Neutrophil (primary cell): ENCODE measurements around the gene MCC.

Source experiments
- H3K27ac ChIP-seq: fragments of 200-600 bp; sonication (generic); 2 replicates; pipeline ENCODE4 v1.5.1; 2016; ENCODE audit warnings: mild to moderate bottlenecking, moderate library complexity
- H3K27me3 ChIP-seq: fragments of 200-600 bp; sonication (generic); 2 replicates; pipeline ENCODE4 v1.6.0; 2016; ENCODE audit warnings: mild to moderate bottlenecking
- H3K36me3 ChIP-seq: fragments of 200-600 bp; sonication (generic); 2 replicates; pipeline ENCODE4 v1.5.1; 2017
- H3K4me1 ChIP-seq, 2 experiments: fragments of 200-600 bp in 1 of 2; sonication (generic) in 1 of 2; 1 replicate in 1 of 2; 2 replicates in 1 of 2; pipeline versions ENCODE4 v1.5.1 to v1.6.1; 2013 to 2016; ENCODE audit warnings: low read depth in 1 of 2, low read length in 1 of 2, mild to moderate bottlenecking in 1 of 2, moderate library complexity in 1 of 2; ENCODE audit not compliant: control insufficient read depth in 1 of 2, insufficient read depth in 1 of 2
- H3K4me3 ChIP-seq, 2 experiments: fragments of 200-600 bp in 1 of 2; sonication (generic) in 1 of 2; 1 replicate in 1 of 2; 2 replicates in 1 of 2; pipeline ENCODE4 v1.5.1; 2013 to 2016; ENCODE audit warnings: low read depth in 1 of 2, low read length in 1 of 2, mild to moderate bottlenecking in 1 of 2, moderate library complexity in 1 of 2
- H3K9me3 ChIP-seq: fragments of 200-600 bp; sonication (generic); 2 replicates; pipeline ENCODE4 v1.5.1; 2016
- TF ChIP-seq, protein P1 (sequence below): fragments of 200-600 bp; sonication (generic); IDR thresholded peaks from 2 replicates; pipeline ENCODE4 v1.5.1; 2016; ENCODE audit warnings: antibody characterized with exemption

The MCC gene

DNA sequence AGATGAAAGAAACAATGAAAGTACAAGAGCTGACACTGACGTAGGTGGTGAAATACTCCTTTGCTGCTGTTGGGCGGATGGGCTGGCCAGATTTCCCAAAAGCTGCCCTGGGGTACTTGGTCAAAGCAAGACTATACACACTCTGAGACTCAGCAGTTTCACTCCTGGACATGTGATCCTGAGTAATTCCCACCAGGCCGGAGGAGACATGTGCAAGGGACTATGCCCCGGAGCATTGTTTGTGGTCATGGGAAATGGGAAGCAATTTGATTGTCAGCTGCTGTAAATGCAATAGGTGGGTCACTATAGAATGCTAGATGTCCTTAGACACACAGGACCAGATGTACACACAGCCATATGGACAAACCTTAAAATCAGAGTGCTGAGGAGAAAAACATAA, 395.6 kb downstream of the MCC start:
- TF ChIP-seq, protein P1, sequence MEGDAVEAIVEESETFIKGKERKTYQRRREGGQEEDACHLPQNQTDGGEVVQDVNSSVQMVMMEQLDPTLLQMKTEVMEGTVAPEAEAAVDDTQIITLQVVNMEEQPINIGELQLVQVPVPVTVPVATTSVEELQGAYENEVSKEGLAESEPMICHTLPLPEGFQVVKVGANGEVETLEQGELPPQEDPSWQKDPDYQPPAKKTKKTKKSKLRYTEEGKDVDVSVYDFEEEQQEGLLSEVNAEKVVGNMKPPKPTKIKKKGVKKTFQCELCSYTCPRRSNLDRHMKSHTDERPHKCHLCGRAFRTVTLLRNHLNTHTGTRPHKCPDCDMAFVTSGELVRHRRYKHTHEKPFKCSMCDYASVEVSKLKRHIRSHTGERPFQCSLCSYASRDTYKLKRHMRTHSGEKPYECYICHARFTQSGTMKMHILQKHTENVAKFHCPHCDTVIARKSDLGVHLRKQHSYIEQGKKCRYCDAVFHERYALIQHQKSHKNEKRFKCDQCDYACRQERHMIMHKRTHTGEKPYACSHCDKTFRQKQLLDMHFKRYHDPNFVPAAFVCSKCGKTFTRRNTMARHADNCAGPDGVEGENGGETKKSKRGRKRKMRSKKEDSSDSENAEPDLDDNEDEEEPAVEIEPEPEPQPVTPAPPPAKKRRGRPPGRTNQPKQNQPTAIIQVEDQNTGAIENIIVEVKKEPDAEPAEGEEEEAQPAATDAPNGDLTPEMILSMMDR = no peak

DNA sequence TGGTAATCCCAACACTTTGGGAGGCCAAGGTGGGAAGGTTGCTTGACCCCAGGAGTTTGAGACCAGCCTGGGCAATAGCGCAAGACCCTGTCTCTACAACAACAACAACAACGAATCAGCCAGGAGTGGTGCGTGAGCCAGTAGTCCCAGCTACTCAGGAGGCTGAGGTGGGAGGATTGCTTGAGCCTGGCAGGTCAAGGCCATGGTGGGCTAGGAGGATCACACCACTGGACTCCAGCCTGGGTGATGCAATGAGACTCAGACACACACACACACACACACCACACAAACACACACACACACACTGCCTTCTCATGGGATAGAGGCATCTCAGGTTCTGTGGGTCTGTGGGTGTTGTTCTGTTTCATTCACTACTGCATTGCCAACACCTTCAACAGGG, 396.6 kb downstream of the MCC start:
- Histone ChIP-seq H3K9me3 (no peaks in the 10 kb centered on the region), H3K36me3 (no peaks in the 10 kb centered on the region), H3K4me1 (no peaks in the 10 kb centered on the region), H3K27ac (no peak overlapping the region), H3K27me3 (peaks cover 23% of the 10 kb centered on the region), H3K4me3 (no peak overlapping the region)
- TF ChIP-seq, protein P1 = no peak

More for the DNA sequence above, 395.6 kb downstream of the MCC start:
- no peaks in the 10 kb centered on the region for H3K4me1 ChIP-seq
- H3K4me3 ChIP-seq = no peak overlapping the region
- H3K36me3 ChIP-seq = no peaks in the 10 kb centered on the region
- H3K9me3 ChIP-seq = no peaks in the 10 kb centered on the region
- H3K27me3 ChIP-seq = peaks cover 21% of the 10 kb centered on the region
- no peak overlapping the region for H3K27ac ChIP-seq

DNA sequence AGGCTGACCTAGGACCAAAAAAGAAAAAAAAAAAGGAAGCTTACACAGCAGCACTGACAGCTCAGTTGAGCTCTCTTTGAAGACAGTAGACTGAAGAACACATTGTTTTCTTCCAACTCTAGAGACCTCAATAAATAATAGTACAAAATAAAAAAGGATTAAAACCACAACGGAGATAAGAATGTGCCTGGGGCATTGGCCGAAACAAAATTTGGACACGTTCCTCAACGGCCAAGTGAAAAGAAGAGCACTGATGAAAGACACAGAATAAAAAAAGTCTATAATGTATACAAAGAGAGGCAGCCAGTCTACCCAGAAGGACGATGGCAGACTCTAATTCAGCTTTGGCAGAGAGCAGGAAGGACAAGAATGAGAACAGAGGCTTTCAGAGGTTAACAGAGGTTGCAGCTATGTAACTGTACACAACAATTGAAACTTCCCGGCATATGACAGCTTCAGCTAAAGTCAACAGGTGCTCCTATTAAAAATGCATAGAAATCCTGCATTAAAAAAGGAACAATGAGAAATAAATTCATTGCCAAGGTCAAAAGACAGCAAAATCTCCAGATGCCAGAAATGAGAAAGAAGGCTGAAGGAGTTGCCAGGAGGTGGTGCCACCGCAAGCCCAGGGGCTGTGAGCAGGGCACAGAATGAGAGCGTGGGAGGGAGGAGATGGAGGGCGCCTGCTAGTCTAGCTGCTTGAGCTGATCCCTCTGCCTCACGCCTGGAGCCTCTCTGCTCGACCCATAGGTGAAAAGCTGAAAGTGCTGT, 397.7 kb downstream of the MCC start:
- H3K36me3 ChIP-seq = no peaks in the 10 kb centered on the region
- H3K4me3 ChIP-seq = no peak overlapping the region
- H3K4me1 ChIP-seq = no peaks in the 10 kb centered on the region
- TF ChIP-seq, protein P1 = no peak
- no peak overlapping the region for H3K27ac ChIP-seq
- peaks cover 23% of the 10 kb centered on the region for H3K27me3 ChIP-seq
- H3K9me3 ChIP-seq = no peaks in the 10 kb centered on the region

DNA sequence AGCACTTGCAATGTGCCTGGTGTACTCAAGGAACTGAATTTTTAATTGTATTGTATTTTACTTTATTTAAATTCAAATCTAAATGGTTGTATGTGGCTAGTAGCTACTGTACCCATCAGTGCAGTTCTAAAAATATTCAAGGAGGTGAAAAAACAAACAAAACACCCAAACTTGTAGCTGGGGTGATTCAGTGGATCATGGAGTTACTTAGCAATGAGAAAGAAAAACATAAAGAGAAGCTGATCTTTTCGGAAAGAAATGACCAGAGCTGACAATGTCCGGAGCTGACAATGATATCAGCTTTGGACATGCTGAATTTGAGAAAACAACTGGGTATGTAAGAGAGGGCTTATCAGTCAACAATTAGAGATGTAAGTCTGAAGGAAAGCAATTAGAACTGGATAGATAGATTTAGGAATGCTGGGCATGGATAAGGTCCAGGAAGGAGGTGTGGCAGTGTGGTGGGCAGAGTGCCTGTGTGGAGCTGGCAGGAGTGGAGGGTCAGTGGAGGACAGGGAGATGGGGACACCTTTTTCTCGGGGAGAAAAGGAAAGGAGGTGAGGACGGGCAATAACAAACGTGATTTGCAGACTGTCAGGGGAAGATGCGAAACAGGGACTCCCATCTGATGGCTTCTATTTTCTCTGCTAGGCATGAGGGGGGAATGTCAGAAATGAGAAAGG, 398.5 kb downstream of the MCC start:
- no peak overlapping the region for H3K27ac ChIP-seq
- H3K27me3 ChIP-seq = peaks cover 27% of the 10 kb centered on the region
- H3K36me3 ChIP-seq = no peaks in the 10 kb centered on the region
- no peak overlapping the region for H3K4me3 ChIP-seq
- TF ChIP-seq, protein P1 = no peak
- H3K9me3 ChIP-seq = no peaks in the 10 kb centered on the region
- H3K4me1 ChIP-seq = no peaks in the 10 kb centered on the region

DNA sequence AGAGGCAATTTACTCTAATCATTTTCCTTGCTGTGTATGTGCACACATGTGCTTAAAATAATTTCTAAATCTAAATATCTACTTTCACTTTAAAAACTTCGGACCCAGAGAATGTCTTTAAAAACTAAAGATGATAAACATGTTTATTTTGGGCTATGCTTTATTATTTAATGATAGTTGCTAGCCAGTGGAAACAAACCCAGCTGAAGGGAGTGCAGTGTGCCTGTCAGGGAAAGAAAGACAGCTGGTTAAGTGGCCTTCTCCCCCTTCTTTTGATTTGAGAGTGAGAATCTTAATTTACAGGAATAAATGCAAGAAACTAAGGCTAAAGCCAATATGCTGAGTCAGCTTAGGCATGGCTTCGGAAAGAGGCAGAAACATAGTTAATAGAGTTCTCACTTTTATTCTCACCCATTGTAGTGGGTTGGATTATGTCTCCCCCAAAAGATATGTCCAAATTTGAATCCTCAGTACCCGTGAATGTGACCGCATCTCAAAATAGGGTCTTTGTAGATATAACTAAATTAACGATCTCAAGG, 400.2 kb downstream of the MCC start:
- H3K27ac ChIP-seq = no peak overlapping the region
- H3K4me1 ChIP-seq = no peaks in the 10 kb centered on the region
- no peak overlapping the region for H3K4me3 ChIP-seq
- H3K36me3 ChIP-seq = no peaks in the 10 kb centered on the region
- H3K9me3 ChIP-seq = no peaks in the 10 kb centered on the region
- peaks cover 29% of the 10 kb centered on the region for H3K27me3 ChIP-seq
- TF ChIP-seq, protein P1 = no peak
